Suprapubic skin (tissue), 4 donors: ENCODE measurements around the gene CCL27.

Source experiments
- EP300 ChIP-seq: sonication (generic); formaldehyde crosslinking; IDR thresholded peaks from one replicate; pipeline ENCODE4 v1.6.1; 2017; ENCODE audit warnings: antibody characterized with exemption
- POLR2A ChIP-seq, 2 donors: fragments of 450-650 bp; IDR thresholded peaks; one replicate each; pipeline ENCODE4 v1.6.1; 2017; ENCODE audit warnings: antibody characterized with exemption in 2 of 2, mild to moderate bottlenecking in 2 of 2, moderate library complexity in 2 of 2
- POLR2AphosphoS5 ChIP-seq, 3 donors: sonication (generic); formaldehyde crosslinking; IDR thresholded peaks; one replicate each; pipeline ENCODE4 v1.6.1; 2017; ENCODE audit warnings: antibody characterized with exemption in 3 of 3
- TF ChIP-seq, protein P1 (sequence below), 2 donors: fragments of 200-600 bp in 1 of 2; fragments of 450-650 bp in 1 of 2; sonication (generic) in 1 of 2; IDR thresholded peaks; one replicate each; pipeline ENCODE4 v1.5.1; 2016 to 2019; ENCODE audit warnings: antibody characterized with exemption in 2 of 2, mild to moderate bottlenecking in 1 of 2, moderate library complexity in 1 of 2

DNA sequence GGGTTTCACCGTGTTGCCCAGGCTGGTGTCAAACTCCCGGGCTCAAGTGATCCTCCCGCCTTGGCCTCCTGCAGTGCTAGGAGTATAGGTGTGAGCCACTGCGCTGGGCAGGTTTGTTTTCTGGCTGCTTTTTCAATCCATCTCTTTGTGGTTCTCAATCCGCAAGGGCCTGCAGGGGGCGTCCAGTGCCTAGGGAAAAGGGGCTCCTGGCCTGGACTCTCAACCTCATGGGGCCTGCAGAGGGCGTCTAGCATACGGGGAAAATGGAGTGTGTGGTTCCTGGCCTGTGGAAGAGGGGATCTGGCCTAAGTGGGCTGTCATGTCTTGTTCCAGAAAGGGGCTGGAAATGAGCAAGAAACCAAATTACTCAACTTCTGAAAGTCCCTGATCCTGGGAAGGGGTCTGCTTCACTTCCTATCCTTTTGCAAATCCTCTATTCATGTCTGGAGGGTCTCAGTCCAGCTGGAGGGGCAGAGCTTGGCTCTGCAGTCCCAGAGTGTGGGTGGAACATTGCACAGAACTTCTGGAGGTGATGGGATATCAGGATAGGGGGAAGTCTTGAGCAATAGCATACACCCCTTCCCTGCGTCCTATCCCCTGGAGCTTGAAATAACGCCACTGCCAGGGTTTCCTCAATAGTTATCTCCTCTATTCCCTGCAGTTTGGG is 12.7 kb upstream of the CCL27 start:
- TF ChIP-seq, protein P1, sequence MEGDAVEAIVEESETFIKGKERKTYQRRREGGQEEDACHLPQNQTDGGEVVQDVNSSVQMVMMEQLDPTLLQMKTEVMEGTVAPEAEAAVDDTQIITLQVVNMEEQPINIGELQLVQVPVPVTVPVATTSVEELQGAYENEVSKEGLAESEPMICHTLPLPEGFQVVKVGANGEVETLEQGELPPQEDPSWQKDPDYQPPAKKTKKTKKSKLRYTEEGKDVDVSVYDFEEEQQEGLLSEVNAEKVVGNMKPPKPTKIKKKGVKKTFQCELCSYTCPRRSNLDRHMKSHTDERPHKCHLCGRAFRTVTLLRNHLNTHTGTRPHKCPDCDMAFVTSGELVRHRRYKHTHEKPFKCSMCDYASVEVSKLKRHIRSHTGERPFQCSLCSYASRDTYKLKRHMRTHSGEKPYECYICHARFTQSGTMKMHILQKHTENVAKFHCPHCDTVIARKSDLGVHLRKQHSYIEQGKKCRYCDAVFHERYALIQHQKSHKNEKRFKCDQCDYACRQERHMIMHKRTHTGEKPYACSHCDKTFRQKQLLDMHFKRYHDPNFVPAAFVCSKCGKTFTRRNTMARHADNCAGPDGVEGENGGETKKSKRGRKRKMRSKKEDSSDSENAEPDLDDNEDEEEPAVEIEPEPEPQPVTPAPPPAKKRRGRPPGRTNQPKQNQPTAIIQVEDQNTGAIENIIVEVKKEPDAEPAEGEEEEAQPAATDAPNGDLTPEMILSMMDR (IDR thresholded peaks at IDR 0.05), result peak; percentile 33 to 56
- TF ChIP-seq POLR2A (IDR thresholded peaks at IDR 0.05), result no peak
- TF ChIP-seq EP300, result no peak
- no peak for TF ChIP-seq POLR2AphosphoS5 (IDR thresholded peaks at IDR 0.05)
